ENCODE measurements around the gene TFPT. TPM values are rescaled to one million over a fixed set of nuclear protein-coding genes. Genes with fewer than 3 reads are reported as not detected.

Gene TFPT
- total RNA-seq, 1 experiment from 2014 or later, result 26.6 TPM

DNA sequence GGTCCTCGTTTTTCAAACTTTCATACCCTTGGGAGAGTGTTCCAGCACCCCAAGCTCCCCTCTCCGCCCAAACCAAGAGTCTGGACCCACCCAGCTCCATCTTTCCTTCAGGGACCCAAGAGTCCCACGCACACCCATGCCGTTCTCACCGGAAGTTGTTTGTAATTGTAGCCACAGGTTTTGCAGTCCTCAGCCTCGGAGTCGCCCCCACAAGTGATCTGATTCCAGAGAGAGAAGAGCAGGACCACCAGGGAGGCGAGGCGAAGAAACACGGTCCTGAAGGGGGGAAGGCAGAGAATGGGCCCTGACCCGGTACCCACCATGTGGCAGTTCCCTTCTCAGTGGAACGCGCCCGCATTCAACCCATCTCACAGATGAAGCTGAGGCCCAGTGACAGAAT is 47.4 kb upstream of the TFPT start:
- no peak overlapping the region for H3K27ac ChIP-seq (ENCODE audit: insufficient read length, low read depth, low read length)
- peaks cover 18% of the 10 kb centered on the region for H3K23me2 ChIP-seq (ENCODE audit: insufficient read length, low read depth, low read length, poor library complexity, severe bottlenecking)
- H3K4me3 Mint-ChIP-seq, result peak overlapping the region; percentile 72 to 93; a peak in 4 of 5 replicates
- H4K91ac ChIP-seq (ENCODE audit: insufficient read length, low read depth, low read length), result no peak overlapping the region
- H3K9me3 ChIP-seq (ENCODE audit: control insufficient read depth, low read depth, low read length), result no peaks in the 10 kb centered on the region
- peaks cover 41% of the 10 kb centered on the region for H3K27me3 Mint-ChIP-seq (ENCODE audit: low read depth)
- TF ChIP-seq, protein P1, sequence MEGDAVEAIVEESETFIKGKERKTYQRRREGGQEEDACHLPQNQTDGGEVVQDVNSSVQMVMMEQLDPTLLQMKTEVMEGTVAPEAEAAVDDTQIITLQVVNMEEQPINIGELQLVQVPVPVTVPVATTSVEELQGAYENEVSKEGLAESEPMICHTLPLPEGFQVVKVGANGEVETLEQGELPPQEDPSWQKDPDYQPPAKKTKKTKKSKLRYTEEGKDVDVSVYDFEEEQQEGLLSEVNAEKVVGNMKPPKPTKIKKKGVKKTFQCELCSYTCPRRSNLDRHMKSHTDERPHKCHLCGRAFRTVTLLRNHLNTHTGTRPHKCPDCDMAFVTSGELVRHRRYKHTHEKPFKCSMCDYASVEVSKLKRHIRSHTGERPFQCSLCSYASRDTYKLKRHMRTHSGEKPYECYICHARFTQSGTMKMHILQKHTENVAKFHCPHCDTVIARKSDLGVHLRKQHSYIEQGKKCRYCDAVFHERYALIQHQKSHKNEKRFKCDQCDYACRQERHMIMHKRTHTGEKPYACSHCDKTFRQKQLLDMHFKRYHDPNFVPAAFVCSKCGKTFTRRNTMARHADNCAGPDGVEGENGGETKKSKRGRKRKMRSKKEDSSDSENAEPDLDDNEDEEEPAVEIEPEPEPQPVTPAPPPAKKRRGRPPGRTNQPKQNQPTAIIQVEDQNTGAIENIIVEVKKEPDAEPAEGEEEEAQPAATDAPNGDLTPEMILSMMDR (conservative IDR thresholded peaks at IDR 0.05), result no peak
- no peak overlapping the region for H2BK15ac ChIP-seq (ENCODE audit: low read depth, low read length)
- H3K4me1 Mint-ChIP-seq, result peaks cover 33 to 41% of the 10 kb centered on the region in 2 experiments
- peaks cover 0 to 6% of the 10 kb centered on the region in 2 experiments; a peak in 2 of 5 replicates for H3K9me3 Mint-ChIP-seq
- H3K4me1 ChIP-seq (ENCODE audit: insufficient read depth, low read length), result no peaks in the 10 kb centered on the region
- no peak overlapping the region for H2BK12ac ChIP-seq (ENCODE audit: insufficient read length, low read depth, low read length)
- H3K18ac ChIP-seq (ENCODE audit: insufficient read length, low read depth, low read length), result no peak overlapping the region
- H2BK120ac ChIP-seq (ENCODE audit: low read depth, low read length, poor library complexity, severe bottlenecking), result no peak overlapping the region
- DNase-seq, result no peak
- no peak overlapping the region for H3K14ac ChIP-seq (ENCODE audit: insufficient read depth, low read length)
- no peak overlapping the region for H4K5ac ChIP-seq (ENCODE audit: insufficient read length, low read depth, low read length)
- no peak overlapping the region for H3K4ac ChIP-seq (ENCODE audit: low read depth, low read length)
- no peak overlapping the region for H2BK20ac ChIP-seq (ENCODE audit: low read depth, low read length, poor library complexity, severe bottlenecking)
- peak overlapping the region; percentile 53 for H3K4me2 ChIP-seq (ENCODE audit: insufficient read depth, insufficient read length, low read length)
- 0 out of 7 replicates have a peak overlapping the region, but pooled peaks of 1 of the 3 experiments have one; percentile 8 for H3K27ac Mint-ChIP-seq
- no peak overlapping the region for H2BK5ac ChIP-seq (ENCODE audit: insufficient read length, low read length)
- no peak overlapping the region for H4K8ac ChIP-seq (replicated peaks; ENCODE audit: insufficient read length, low read depth, low read length)
- no peak overlapping the region for H2AK5ac ChIP-seq (ENCODE audit: insufficient read length, low read length)
- H4K20me1 ChIP-seq (ENCODE audit: control insufficient read depth, insufficient read depth, insufficient read length), result no peaks in the 10 kb centered on the region
- H3K36me3 Mint-ChIP-seq (ENCODE audit: insufficient read depth in 1 of 3, low read depth in 3 of 3), result peaks cover 4 to 9% (median 6%) of the 10 kb centered on the region in 3 experiments
- whole genome bisulfite sequencing (ENCODE audit: extremely low coverage, insufficient read length, low lambda C conversion rate), result no CpG with 5 or more reads among the region's 14 CpGs
- no peak overlapping the region for H3K23ac ChIP-seq (ENCODE audit: insufficient read length, low read depth, low read length)
- no peak overlapping the region for H3K56ac ChIP-seq (ENCODE audit: insufficient read length, low read depth, low read length)
- no peaks in the 10 kb centered on the region for H3K27me3 ChIP-seq (ENCODE audit: insufficient read depth, low read length)
- H3K9ac ChIP-seq (ENCODE audit: extremely low read depth, insufficient read length, low read length), result no peak overlapping the region
- no peak overlapping the region for H2AFZ ChIP-seq (ENCODE audit: low read length)
- H3K79me2 ChIP-seq (ENCODE audit: insufficient read depth, low read length), result no peaks in the 10 kb centered on the region; the same call in 1 of the 2 replicates
- H3K79me1 ChIP-seq (ENCODE audit: insufficient read depth, low read depth, low read length, poor library complexity, severe bottlenecking), result no peaks in the 10 kb centered on the region
- no peak overlapping the region for H3T11ph ChIP-seq (ENCODE audit: low read length)

Data from H9 (cell line).